Astrocyte (in vitro differentiated cells and primary cell): ENCODE results near the gene ZNF629. TPM values are rescaled to one million over a fixed set of nuclear protein-coding genes. Genes with fewer than 3 reads are reported as not detected.

Experiments
- DNase-seq: peaks from one replicate; pipeline ENCODE4 v3.0.0-alpha.2; 2010; ENCODE audit warnings: low read depth
- FAIRE-seq: peaks from 2 replicates; lab custom pipeline; 2011; peaks lifted over from hg19 to GRCh38; lab: Jason Lieb, UNC
- H2AFZ ChIP-seq: 2 replicates; pipeline ENCODE4 v1.6.0; 2012; ENCODE audit warnings: low read depth, low read length, inconsistent platforms
- H3K27ac ChIP-seq: 2 replicates; pipeline ENCODE4 v1.5.1; 2011; ENCODE audit warnings: low read depth, low read length, inconsistent platforms
- H3K27me3 ChIP-seq: 2 replicates; pipeline ENCODE4 v1.6.0; 2011; ENCODE audit warnings: low read length, inconsistent platforms; ENCODE audit not compliant: insufficient read depth
- H3K36me3 ChIP-seq: 2 replicates; pipeline ENCODE4 v1.5.1; 2011; ENCODE audit warnings: low read length, inconsistent platforms; ENCODE audit not compliant: insufficient read depth
- H3K4me1 ChIP-seq: 2 replicates; pipeline ENCODE4 v1.5.1; 2011; ENCODE audit warnings: low read length, inconsistent platforms; ENCODE audit not compliant: insufficient read depth
- H3K4me2 ChIP-seq: 2 replicates; pipeline ENCODE4 v1.6.0; 2012; ENCODE audit warnings: low read length, inconsistent platforms
- H3K4me3 ChIP-seq: 2 replicates; pipeline ENCODE4 v1.5.1; 2011; ENCODE audit warnings: low read depth, mild to moderate bottlenecking, low read length, inconsistent platforms; ENCODE audit not compliant: insufficient read depth
- H3K79me2 ChIP-seq: 2 replicates; pipeline ENCODE4 v1.6.0; 2012; ENCODE audit warnings: mild to moderate bottlenecking, low read length, inconsistent platforms; ENCODE audit not compliant: insufficient read depth
- H3K9ac ChIP-seq: 2 replicates; pipeline ENCODE4 v1.6.0; 2012; ENCODE audit warnings: mild to moderate bottlenecking, low read length, inconsistent platforms
- H3K9me3 ChIP-seq: 2 replicates; pipeline ENCODE4 v1.5.1; 2012; ENCODE audit warnings: low read depth, mild to moderate bottlenecking, low read length, inconsistent platforms; ENCODE audit not compliant: insufficient read depth
- H4K20me1 ChIP-seq: 2 replicates; pipeline ENCODE4 v1.6.0; 2012; ENCODE audit warnings: low read length, inconsistent platforms; ENCODE audit not compliant: insufficient read depth
- H3K27ac Mint-ChIP-seq: one replicate; pipeline ENCODE4 v1.8.0; 2021; ENCODE audit warnings: mild to moderate bottlenecking, mixed read lengths; ENCODE audit not compliant: unreplicated experiment
- H3K27me3 Mint-ChIP-seq: one replicate; pipeline ENCODE4 v1.8.0; 2021; ENCODE audit warnings: low read depth, mixed read lengths; ENCODE audit not compliant: unreplicated experiment
- H3K36me3 Mint-ChIP-seq: one replicate; pipeline ENCODE4 v1.8.0; 2021; ENCODE audit warnings: low read depth, mixed read lengths; ENCODE audit not compliant: unreplicated experiment
- H3K4me1 Mint-ChIP-seq: one replicate; pipeline ENCODE4 v1.8.0; 2021; ENCODE audit warnings: low read depth, mixed read lengths; ENCODE audit not compliant: unreplicated experiment
- H3K4me3 Mint-ChIP-seq: one replicate; pipeline ENCODE4 v1.8.0; 2021; ENCODE audit warnings: mild to moderate bottlenecking, moderate library complexity, mixed read lengths; ENCODE audit not compliant: unreplicated experiment
- H3K9me3 Mint-ChIP-seq: one replicate; pipeline ENCODE4 v1.8.0; 2021; ENCODE audit warnings: mild to moderate bottlenecking, mixed read lengths; ENCODE audit not compliant: unreplicated experiment
- EZH2 ChIP-seq: IDR thresholded peaks from 2 replicates; pipeline ENCODE4 v1.6.1; 2012; ENCODE audit warnings: mild to moderate bottlenecking, low read length, inconsistent platforms; ENCODE audit not compliant: insufficient read depth
- total RNA-seq: library from RNA; stranded (reverse); gene quantifications from 2 replicates; pipeline ENCODE4 v1.2.1, GENCODE V29; 2021
- TF ChIP-seq, protein P1 (sequence below): IDR thresholded peaks from 2 replicates; pipeline ENCODE4 v1.5.1; 2011; ENCODE audit warnings: low read depth, mild to moderate bottlenecking, inconsistent platforms, low read length, moderate library complexity; ENCODE audit not compliant: insufficient read depth

Gene ZNF629
- total RNA-seq, 1 donor from 2014 or later = 17.6 TPM

DNA sequence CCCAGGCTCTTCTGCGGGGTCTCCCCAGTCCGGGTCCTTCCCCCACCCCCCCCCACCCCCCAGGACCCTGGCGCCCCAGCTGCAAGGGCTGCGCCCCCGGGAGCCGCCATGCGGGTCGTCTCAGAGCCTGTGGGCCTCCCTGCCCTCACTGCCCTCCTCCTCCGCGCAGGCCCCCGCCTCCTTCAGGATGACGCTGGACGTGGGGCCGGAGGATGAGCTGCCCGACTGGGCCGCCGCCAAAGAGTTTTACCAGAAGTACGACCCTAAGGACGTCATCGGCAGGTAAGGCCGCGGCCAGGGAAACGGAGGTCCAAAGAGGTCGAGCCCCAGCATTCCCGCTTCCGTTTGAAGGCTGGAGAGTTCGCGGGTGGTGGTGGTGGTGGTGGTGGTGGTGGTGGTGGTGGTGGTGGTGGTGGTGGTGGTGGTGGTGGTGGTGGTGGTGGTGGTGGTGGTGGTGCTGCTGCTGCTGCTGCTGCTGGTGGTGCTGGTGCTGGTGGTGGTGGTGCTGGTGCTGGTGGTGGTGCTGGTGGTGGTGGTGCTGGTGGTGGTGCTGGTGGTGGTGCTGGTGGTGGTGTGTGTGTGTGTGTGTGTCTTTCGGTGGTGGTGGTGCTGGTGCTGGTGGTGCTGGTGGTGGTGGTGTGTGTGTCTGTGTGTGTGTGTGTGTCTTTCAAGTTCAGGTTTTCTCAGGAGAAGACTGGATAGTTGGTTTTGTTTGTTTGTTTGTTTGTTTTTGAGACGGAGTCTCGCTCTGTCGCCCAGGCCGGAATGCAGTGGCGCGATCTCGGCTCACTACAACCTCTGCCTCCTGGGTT is 38.2 kb downstream of the ZNF629 start:
- Histone ChIP-seq H3K27ac (peak overlapping the region; percentile 37), H2AFZ (no peak overlapping the region), H3K9me3 (no peaks in the 10 kb centered on the region), H4K20me1 (peaks cover 16% of the 10 kb centered on the region), H3K4me3 (peak overlapping the region; percentile 71), H3K4me2 (peak overlapping the region; percentile 86), H3K36me3 (peaks cover 33% of the 10 kb centered on the region), H3K79me2 (peaks cover 32% of the 10 kb centered on the region), H3K9ac (peak overlapping the region; percentile 79), H3K27me3 (no peaks in the 10 kb centered on the region), H3K4me1 (peaks cover 11% of the 10 kb centered on the region)
- peak overlapping the region; percentile 95 for H3K4me3 Mint-ChIP-seq
- no peaks in the 10 kb centered on the region for H3K27me3 Mint-ChIP-seq
- peaks cover 12% of the 10 kb centered on the region for H3K36me3 Mint-ChIP-seq
- no peaks in the 10 kb centered on the region for H3K9me3 Mint-ChIP-seq
- peak overlapping the region; percentile 88 for H3K27ac Mint-ChIP-seq
- H3K4me1 Mint-ChIP-seq = peaks cover 7% of the 10 kb centered on the region
- no peak for FAIRE-seq
- DNase-seq = peak; percentile 12
- TF ChIP-seq, protein P1, sequence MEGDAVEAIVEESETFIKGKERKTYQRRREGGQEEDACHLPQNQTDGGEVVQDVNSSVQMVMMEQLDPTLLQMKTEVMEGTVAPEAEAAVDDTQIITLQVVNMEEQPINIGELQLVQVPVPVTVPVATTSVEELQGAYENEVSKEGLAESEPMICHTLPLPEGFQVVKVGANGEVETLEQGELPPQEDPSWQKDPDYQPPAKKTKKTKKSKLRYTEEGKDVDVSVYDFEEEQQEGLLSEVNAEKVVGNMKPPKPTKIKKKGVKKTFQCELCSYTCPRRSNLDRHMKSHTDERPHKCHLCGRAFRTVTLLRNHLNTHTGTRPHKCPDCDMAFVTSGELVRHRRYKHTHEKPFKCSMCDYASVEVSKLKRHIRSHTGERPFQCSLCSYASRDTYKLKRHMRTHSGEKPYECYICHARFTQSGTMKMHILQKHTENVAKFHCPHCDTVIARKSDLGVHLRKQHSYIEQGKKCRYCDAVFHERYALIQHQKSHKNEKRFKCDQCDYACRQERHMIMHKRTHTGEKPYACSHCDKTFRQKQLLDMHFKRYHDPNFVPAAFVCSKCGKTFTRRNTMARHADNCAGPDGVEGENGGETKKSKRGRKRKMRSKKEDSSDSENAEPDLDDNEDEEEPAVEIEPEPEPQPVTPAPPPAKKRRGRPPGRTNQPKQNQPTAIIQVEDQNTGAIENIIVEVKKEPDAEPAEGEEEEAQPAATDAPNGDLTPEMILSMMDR = no peak
- no peak for TF ChIP-seq EZH2

DNA sequence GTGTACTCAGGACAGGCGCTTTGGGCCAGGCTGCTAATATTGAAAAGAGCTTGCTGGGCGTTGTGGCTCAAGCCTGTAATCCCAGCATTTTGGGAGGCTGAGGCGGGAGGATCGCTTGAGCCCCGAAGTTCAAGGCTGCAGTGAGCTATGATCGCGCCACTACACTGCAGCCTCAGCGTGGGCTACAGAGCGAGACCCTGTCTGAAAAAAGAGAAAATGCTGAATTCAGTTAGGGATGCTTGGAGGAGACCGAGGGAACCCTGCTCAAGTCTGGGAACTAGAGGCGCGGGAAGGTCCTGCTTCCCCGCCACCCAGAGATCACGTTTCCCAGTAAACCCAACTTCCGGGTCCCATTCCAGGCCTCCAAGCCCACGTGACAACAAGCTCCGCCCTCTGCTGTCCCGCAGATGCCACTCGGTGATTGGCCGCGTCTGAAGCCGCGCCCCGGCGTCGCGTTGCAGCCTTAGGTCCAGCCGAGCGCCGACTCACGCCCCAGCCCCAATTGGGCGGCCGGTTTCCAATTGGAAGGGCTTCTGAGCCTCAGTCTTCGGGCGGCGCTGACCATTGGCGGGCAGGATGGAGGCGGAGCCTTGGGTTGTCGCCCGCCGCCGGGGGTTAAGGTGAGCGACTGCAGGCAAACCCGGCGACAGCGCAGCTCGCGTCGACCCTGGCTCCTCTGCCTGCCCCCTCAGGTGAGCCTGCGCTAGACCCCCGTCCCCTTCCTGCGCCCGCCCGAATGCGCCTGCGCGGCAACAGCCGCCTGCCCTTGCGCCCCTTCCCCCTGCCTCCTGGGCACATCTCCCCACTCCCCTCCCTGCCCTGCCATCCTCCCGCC is 39.0 kb downstream of the ZNF629 start, which contains the start of gene PHKG2:
Gene PHKG2, plus strand, starts transcription at position 627 of the 835 bp plus-strand sequence. CDS start 396 bp downstream, outside the sequence.
- Mint-ChIP-seq H3K27me3 (no peaks in the 10 kb centered on the region), H3K36me3 (peaks cover 9% of the 10 kb centered on the region), H3K4me1 (peaks cover 7% of the 10 kb centered on the region), H3K4me3 (peak within 1 kb of the TSS; percentile 95), H3K27ac (peak within 1 kb of the TSS; percentile 88), H3K9me3 (no peaks in the 10 kb centered on the region)
- peak within 1 kb of the TSS; percentile 71 for H3K4me3 ChIP-seq
- H3K9ac ChIP-seq = peak within 1 kb of the TSS; percentile 79
- DNase-seq = peak; percentile 95
- H3K9me3 ChIP-seq = no peaks in the 10 kb centered on the region
- peak within 1 kb of the TSS; percentile 55 for H2AFZ ChIP-seq
- H3K36me3 ChIP-seq = peaks cover 28% of the 10 kb centered on the region
- TF ChIP-seq, protein P1 = no peak
- TF ChIP-seq EZH2 = no peak
- peak within 1 kb of the TSS; percentile 51 for H3K27ac ChIP-seq
- H3K4me2 ChIP-seq = peak within 1 kb of the TSS; percentile 86
- FAIRE-seq = peak; percentile 41
- H4K20me1 ChIP-seq = peaks cover 16% of the 10 kb centered on the region
- H3K27me3 ChIP-seq = no peaks in the 10 kb centered on the region
- H3K79me2 ChIP-seq = peaks cover 32% of the 10 kb centered on the region
- peaks cover 11% of the 10 kb centered on the region for H3K4me1 ChIP-seq
